Caco-2 (cell line): ENCODE measurements around the gene DRP2. TPM values are rescaled to one million over a fixed set of nuclear protein-coding genes. Genes with fewer than 3 reads are reported as not detected.
A peak's percentile ranks its signal among the peaks of the same experiment; 100 is the strongest.
"Not testable (repeated sequence)": the region's sequence is repeated elsewhere in the genome, so short reads cannot be mapped to it uniquely, and the experiment has no call there.

Source experiments
- BruUV-seq: library from RNA; stranded (reverse); fragments of 400-500 nt; replicated peaks from 2 replicates; lab custom pipeline; 2021; lab: Mats Ljungman, UMichigan
- CTCF ChIA-PET: fragments of 300-600 bp; sonication (Branson Sonifier 250); formaldehyde crosslinking; loops from one replicate; lab custom pipeline; 2022; ENCODE audit warnings: antibody characterized with exemption; lab: Charles Lee
- POLR2A ChIA-PET: fragments of 300-600 bp; sonication (Branson Sonifier 250); formaldehyde crosslinking; loops from one replicate; lab custom pipeline; 2022; ENCODE audit warnings: antibody characterized with exemption; lab: Charles Lee
- DNase-seq, 2 experiments: peaks; one replicate each; pipeline versions ENCODE4 v3.0.0 to v3.0.0-alpha.2; 2020 to 2022
- H3K27me3 ChIP-seq: replicated peaks from 2 replicates; pipeline ENCODE4 v1.6.0; 2011; ENCODE audit warnings: low read length; ENCODE audit not compliant: control insufficient read depth, insufficient read depth
- H3K36me3 ChIP-seq: 2 replicates; pipeline ENCODE4 v1.5.1; 2011; ENCODE audit warnings: low read length; ENCODE audit not compliant: control insufficient read depth, insufficient read depth
- H3K4me1 ChIP-seq: fragments of 250-450 bp; sonication (Bioruptor Pico); 2 replicates; pipeline ENCODE4 v1.5.1; 2020; ENCODE audit warnings: mild to moderate bottlenecking
- H3K4me3 ChIP-seq: 2 replicates; pipeline ENCODE4 v1.5.1; 2011; ENCODE audit warnings: low read depth, mild to moderate bottlenecking, control low read depth, low read length
- H3K9me3 ChIP-seq: fragments of 250-450 bp; sonication (Bioruptor Pico); 2 replicates; pipeline ENCODE4 v1.5.1; 2020; ENCODE audit warnings: mild to moderate bottlenecking, moderate library complexity
- H3K27ac Mint-ChIP-seq: one replicate; pipeline ENCODE4 v1.8.0; 2022; ENCODE audit warnings: mixed read lengths; ENCODE audit not compliant: unreplicated experiment
- H3K27me3 Mint-ChIP-seq: one replicate; pipeline ENCODE4 v1.8.0; 2022; ENCODE audit warnings: mixed read lengths; ENCODE audit not compliant: insufficient read depth, unreplicated experiment
- H3K36me3 Mint-ChIP-seq: one replicate; pipeline ENCODE4 v1.8.0; 2022; ENCODE audit warnings: mild to moderate bottlenecking, mixed read lengths; ENCODE audit not compliant: insufficient read depth, unreplicated experiment
- H3K4me1 Mint-ChIP-seq: one replicate; pipeline ENCODE4 v1.8.0; 2022; ENCODE audit warnings: low read depth, mixed read lengths; ENCODE audit not compliant: unreplicated experiment
- H3K4me3 Mint-ChIP-seq: one replicate; pipeline ENCODE4 v1.8.0; 2022; ENCODE audit warnings: mild to moderate bottlenecking, moderate library complexity, mixed read lengths; ENCODE audit not compliant: unreplicated experiment
- H3K9me3 Mint-ChIP-seq: one replicate; pipeline ENCODE4 v1.8.0; 2022; ENCODE audit warnings: mixed read lengths; ENCODE audit not compliant: unreplicated experiment
- CTCF ChIP-seq, 2 experiments: fragments of 200-600 bp in 1 of 2; IDR thresholded peaks; 1 replicate in 1 of 2; 2 replicates in 1 of 2; pipeline versions ENCODE4 v1.5.1 to v1.8.0; 2011 to 2022; ENCODE audit warnings: antibody characterized with exemption in 1 of 2, control low read depth in 1 of 2, inconsistent platforms in 1 of 2, low read depth in 1 of 2, low read length in 1 of 2, mild to moderate bottlenecking in 1 of 2, moderate library complexity in 1 of 2; ENCODE audit not compliant: insufficient read depth in 1 of 2, severe bottlenecking in 1 of 2, unreplicated experiment in 1 of 2
- intact Hi-C: fragments of 100-400 bp; cut with micrococcal nuclease; formaldehyde crosslinking; loops from one replicate; pipeline ENCODE4 v1.10.0; 2022; ENCODE audit not compliant: unreplicated experiment
- total RNA-seq: library from RNA; stranded (reverse); gene quantifications from 2 replicates; pipeline ENCODE4 v1.2.3, GENCODE V29; 2022

DRP2 gene
- total RNA-seq, 1 experiment from 2014 or later: 0.09 TPM

GRCh38 chrX:101276238-101276637 is 56.7 kb downstream of the DRP2 start:
- Mint-ChIP-seq H3K27ac (no peak overlapping the region), H3K9me3 (no peaks in the 10 kb centered on the region), H3K36me3 (no peaks in the 10 kb centered on the region), H3K4me3 (no peak overlapping the region), H3K4me1 (no peaks in the 10 kb centered on the region), H3K27me3 (peaks cover 3% of the 10 kb centered on the region)
- DNase-seq: no peak
- Histone ChIP-seq H3K9me3 (no peaks in the 10 kb centered on the region), H3K4me1 (no peaks in the 10 kb centered on the region), H3K36me3 (no peaks in the 10 kb centered on the region), H3K4me3 (no peak overlapping the region), H3K27me3 (no peaks in the 10 kb centered on the region)
- POLR2A ChIA-PET: no interaction called here
- no TSS peak for BruUV-seq
- TF ChIP-seq CTCF (IDR thresholded peaks at IDR 0.05; ENCODE audit: insufficient read depth in 1 of 2, low read depth in 1 of 2, low read length in 1 of 2, severe bottlenecking in 1 of 2, unreplicated experiment in 1 of 2): no peak
- intact Hi-C loops: no loop called here
- CTCF ChIA-PET: no interaction called here

- no peak overlapping the region for H3K4me3 Mint-ChIP-seq
- H3K4me3 ChIP-seq: no peak overlapping the region
- no peaks in the 10 kb centered on the region for H3K4me1 ChIP-seq
- CTCF ChIA-PET: no interaction called here
- no peaks in the 10 kb centered on the region for H3K9me3 ChIP-seq
- H3K36me3 Mint-ChIP-seq: no peaks in the 10 kb centered on the region
- no peaks in the 10 kb centered on the region for H3K4me1 Mint-ChIP-seq
- intact Hi-C loops: loop anchor here (1.0 to 5.0 kb wide), 2 partner anchors 27 to 390 kb away; no protein-coding TSS in a partner anchor
- no peak overlapping the region for H3K27ac Mint-ChIP-seq
- TF ChIP-seq CTCF (IDR thresholded peaks at IDR 0.05; ENCODE audit: insufficient read depth in 1 of 2, low read depth in 1 of 2, low read length in 1 of 2, severe bottlenecking in 1 of 2, unreplicated experiment in 1 of 2): peak; percentile 17 to 43
- no peaks in the 10 kb centered on the region for H3K36me3 ChIP-seq
- H3K27me3 Mint-ChIP-seq: no peaks in the 10 kb centered on the region
- no peaks in the 10 kb centered on the region for H3K9me3 Mint-ChIP-seq
- DNase-seq: peak in 1 of 2 experiments; percentile 24
- POLR2A ChIA-PET: no interaction called here
- H3K27me3 ChIP-seq: no peaks in the 10 kb centered on the region
- BruUV-seq: no TSS peak
Measured at GRCh38 chrX:101287402-101287801, 67.8 kb downstream of the DRP2 start.

- Mint-ChIP-seq H3K27me3 (peaks cover 2% of the 10 kb centered on the region), H3K27ac (no peak within 1 kb of the TSS), H3K4me1 (no peaks in the 10 kb centered on the region), H3K36me3 (no peaks in the 10 kb centered on the region), H3K9me3 (no peaks in the 10 kb centered on the region), H3K4me3 (no peak within 1 kb of the TSS)
- no peak for DNase-seq
- no peaks in the 10 kb centered on the region for H3K9me3 ChIP-seq
- BruUV-seq: no TSS peak
- no peaks in the 10 kb centered on the region for H3K4me1 ChIP-seq
- H3K27me3 ChIP-seq: no peaks in the 10 kb centered on the region
- no peaks in the 10 kb centered on the region for H3K36me3 ChIP-seq
- ChIA-PET CTCF (no interaction called here), POLR2A (no interaction called here)
- intact Hi-C loops: no loop called here
- H3K4me3 ChIP-seq: no peak within 1 kb of the TSS
- TF ChIP-seq CTCF (IDR thresholded peaks at IDR 0.05; ENCODE audit: insufficient read depth in 1 of 2, low read depth in 1 of 2, low read length in 1 of 2, severe bottlenecking in 1 of 2, unreplicated experiment in 1 of 2): no peak
Measured at GRCh38 chrX:101290957-101291603, 71.5 kb downstream of the DRP2 start, which contains the start of gene TAF7L. Gene TAF7L, minus strand, starts transcription at chrX:101291334. Its CDS starts 3,791 bp downstream, at chrX:101287543.

GRCh38 chrX:101295603-101296002 is 76.0 kb downstream of the DRP2 start:
- POLR2A ChIA-PET, H3K36me3 Mint-ChIP-seq, DNase-seq, H3K4me3 ChIP-seq, H3K9me3 Mint-ChIP-seq, H3K4me1 Mint-ChIP-seq, BruUV-seq, H3K36me3 ChIP-seq, intact Hi-C loops, H3K27me3 Mint-ChIP-seq, H3K4me1 ChIP-seq, H3K4me3 Mint-ChIP-seq, CTCF ChIA-PET, H3K9me3 ChIP-seq, H3K27ac Mint-ChIP-seq, H3K27me3 ChIP-seq: not testable (repeated sequence)
